Endothelial cell of umbilical vein (primary cell): ENCODE data around the gene MUCL3. TPM values are rescaled to one million over a fixed set of nuclear protein-coding genes. Genes with fewer than 3 reads are reported as not detected.

Experiments used
- BruUV-seq: library from RNA; stranded (reverse); fragments of 400-500 nt; replicated peaks from 2 replicates; lab custom pipeline; 2021; lab: Mats Ljungman, UMichigan
- CTCF ChIA-PET: fragments of 300-600, 350-600 bp; sonication (Branson Sonifier 250); formaldehyde crosslinking; loops from one replicate; lab custom pipeline; 2021; ENCODE audit warnings: antibody characterized with exemption, inconsistent platforms; lab: Charles Lee
- POLR2A ChIA-PET: fragments of 300-600, 350-600 bp; sonication (Branson Sonifier 250); formaldehyde crosslinking; loops from one replicate; lab custom pipeline; 2021; ENCODE audit warnings: antibody characterized with exemption, inconsistent platforms; lab: Charles Lee
- DNase-seq: peaks from one replicate; pipeline ENCODE4 v3.0.0-alpha.2; 2011; ENCODE audit warnings: low read depth, low spot score
- FAIRE-seq: peaks from 2 replicates; lab custom pipeline; 2011; peaks lifted over from hg19 to GRCh38; lab: Jason Lieb, UNC
- H2AFZ ChIP-seq: 2 replicates; pipeline ENCODE4 v1.6.0; 2012; ENCODE audit warnings: low read depth, low read length, control low read depth, inconsistent platforms
- H3K27ac ChIP-seq: 2 replicates; pipeline ENCODE4 v1.5.1; 2011; ENCODE audit warnings: low read depth, mild to moderate bottlenecking, control low read depth, low read length, moderate library complexity; ENCODE audit not compliant: insufficient read depth
- H3K27me3 ChIP-seq, 2 experiments: 2 replicates each; pipeline versions ENCODE4 v1.6.0 to v1.6.1; 2011; ENCODE audit warnings: low read length in 2 of 2, mixed read lengths in 1 of 2; ENCODE audit not compliant: control insufficient read depth in 2 of 2, insufficient read depth in 2 of 2
- H3K36me3 ChIP-seq, 2 experiments: 2 replicates in 1 of 2; 3 replicates in 1 of 2; pipeline ENCODE4 v1.5.1; 2011; ENCODE audit warnings: low read length in 2 of 2, mild to moderate bottlenecking in 1 of 2, moderate library complexity in 1 of 2; ENCODE audit not compliant: control insufficient read depth in 2 of 2, insufficient read depth in 2 of 2; ENCODE audit errors: extremely low read depth in 1 of 2
- H3K4me1 ChIP-seq: 3 replicates; pipeline ENCODE4 v1.5.1; 2011; ENCODE audit warnings: mild to moderate bottlenecking, low read length; ENCODE audit not compliant: control insufficient read depth, insufficient read depth; ENCODE audit errors: extremely low read depth
- H3K4me2 ChIP-seq: 2 replicates; pipeline ENCODE4 v1.6.1; 2011; ENCODE audit warnings: low read length, control low read depth, mixed read lengths; ENCODE audit not compliant: insufficient read depth
- H3K4me3 ChIP-seq, 3 experiments: fragments of 200-600 bp in 1 of 3; sonication (generic), shearing (Covaris generic) in 1 of 3; replicated peaks in 1 of 3; 2 replicates each; pipeline ENCODE4 v1.5.1; 2011 to 2016; ENCODE audit warnings: control low read depth in 3 of 3, low read length in 3 of 3, mild to moderate bottlenecking in 2 of 3, inconsistent platforms in 1 of 3, low read depth in 1 of 3, moderate library complexity in 1 of 3; ENCODE audit not compliant: insufficient read depth in 1 of 3
- H3K79me2 ChIP-seq: 2 replicates; pipeline ENCODE4 v1.6.0; 2012; ENCODE audit warnings: low read length, inconsistent platforms; ENCODE audit not compliant: control insufficient read depth, insufficient read depth
- H3K9ac ChIP-seq: replicated peaks from 2 replicates; pipeline ENCODE3; 2011; ENCODE audit warnings: low read length, control low read depth; ENCODE audit not compliant: insufficient read depth; ENCODE audit errors: extremely low read depth
- H3K9me1 ChIP-seq: replicated peaks from 3 replicates; pipeline ENCODE4 v1.6.0; 2011; ENCODE audit warnings: mild to moderate bottlenecking, low read length; ENCODE audit not compliant: control insufficient read depth, insufficient read depth; ENCODE audit errors: extremely low read depth
- H3K9me3 ChIP-seq: replicated peaks from 2 replicates; pipeline ENCODE4 v1.5.1; 2012; ENCODE audit warnings: low read length, inconsistent platforms; ENCODE audit not compliant: control insufficient read depth, insufficient read depth
- H4K20me1 ChIP-seq: replicated peaks from 2 replicates; pipeline ENCODE3; 2011; ENCODE audit warnings: mild to moderate bottlenecking, low read length; ENCODE audit not compliant: control insufficient read depth, insufficient read depth; ENCODE audit errors: extremely low read depth
- EZH2 ChIP-seq: IDR thresholded peaks from 2 replicates; pipeline ENCODE4 v1.6.1; 2012; ENCODE audit warnings: borderline replicate concordance, low read depth, mild to moderate bottlenecking, moderate library complexity, low read length, inconsistent platforms; ENCODE audit not compliant: severe bottlenecking
- FOS ChIP-seq: IDR thresholded peaks from 2 replicates; pipeline ENCODE4 v1.6.1; 2011; ENCODE audit warnings: mild to moderate bottlenecking, low read length, moderate library complexity, borderline replicate concordance; ENCODE audit not compliant: insufficient read depth
- GATA2 ChIP-seq: IDR thresholded peaks from 2 replicates; pipeline ENCODE4 v1.7.0; 2011; ENCODE audit warnings: low read depth, mild to moderate bottlenecking, moderate library complexity, mixed read lengths, low read length; ENCODE audit not compliant: insufficient read length, insufficient read depth
- JUN ChIP-seq: IDR thresholded peaks from 2 replicates; pipeline ENCODE4 v1.6.1; 2011; ENCODE audit warnings: borderline replicate concordance, low read depth; ENCODE audit not compliant: insufficient read length, insufficient read depth
- MAX ChIP-seq: IDR thresholded peaks from 2 replicates; pipeline ENCODE4 v1.6.1; 2011; ENCODE audit not compliant: insufficient read depth, insufficient read length
- MYC ChIP-seq: IDR thresholded peaks from one replicate; pipeline ENCODE4 v1.6.1; 2011; ENCODE audit warnings: mild to moderate bottlenecking, low read depth, low read length
- POLR2A ChIP-seq: IDR thresholded peaks from 2 replicates; pipeline ENCODE4 v1.6.1; 2012; ENCODE audit warnings: low read depth, mild to moderate bottlenecking, control low read depth, low read length
- POLR2AphosphoS5 ChIP-seq: IDR thresholded peaks from 2 replicates; pipeline ENCODE4 v1.6.1; 2012; ENCODE audit warnings: low read depth, mild to moderate bottlenecking, control low read depth, low read length, moderate library complexity; ENCODE audit not compliant: insufficient read depth
- dilution Hi-C: fragments of 300-500 bp; cut with MboI; formaldehyde crosslinking; loops from one replicate; pipeline ENCODE4 v1.15.0; 2019; ENCODE audit warnings: low sequenced_read_pairs; ENCODE audit not compliant: extremely low pct_ligation_motif_present
- intact Hi-C: fragments of 100-400 bp; cut with micrococcal nuclease; formaldehyde crosslinking; loops from one replicate; pipeline ENCODE4 v1.10.0; 2022
- polyA plus RNA-seq, 4 experiments: library from polyadenylated mRNA; depleted of rRNA in 3 of 4; stranded (reverse) in 3 of 4; unstranded in 1 of 4; fragments of >200 nt; gene quantifications; 2 replicates each; pipeline versions ENCODE4 v1.2.1 to v1.2.3, GENCODE V29; 2011 to 2012; ENCODE audit warnings: missing spikeins in 1 of 4
- total RNA-seq: library from RNA; stranded (reverse); gene quantifications from 2 replicates; pipeline ENCODE4 v1.2.3, GENCODE V29; 2021
- TF ChIP-seq, protein P1 (sequence below), 2 donors: IDR thresholded peaks; 1 replicate in 1 of 2; 2 replicates in 1 of 2; pipeline ENCODE4 v1.5.1; 2011; ENCODE audit warnings: low read length in 2 of 2, mild to moderate bottlenecking in 2 of 2, moderate library complexity in 2 of 2, control low read depth in 1 of 2, inconsistent platforms in 1 of 2, low read depth in 1 of 2; ENCODE audit not compliant: insufficient read depth in 1 of 2; ENCODE audit errors: extremely low read depth in 1 of 2

MUCL3 gene
- total and polyA plus RNA-seq, 2 donors (not counting 3 experiments of a cell fraction or from before 2014, with no cell fraction given) = not detected

DNA sequence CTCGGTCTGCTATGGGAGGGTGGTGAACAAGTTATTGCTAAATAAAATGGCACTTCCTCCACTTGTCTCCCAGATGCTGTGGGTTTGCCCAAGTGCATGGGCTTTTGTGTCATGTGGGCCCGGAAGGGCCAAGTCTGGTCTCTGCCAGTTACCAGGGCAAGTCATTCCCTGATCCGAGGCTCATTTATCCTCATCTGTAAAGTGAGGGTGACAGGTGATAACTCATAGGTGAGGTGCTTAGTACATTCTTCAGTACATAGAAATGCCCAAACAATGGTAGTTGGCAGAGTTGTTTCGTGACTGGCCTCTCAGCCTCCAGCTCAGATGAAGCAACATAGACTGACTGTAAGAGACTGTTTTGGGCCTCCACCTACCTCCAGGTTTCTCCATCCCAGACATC is 2.0 kb upstream of the MUCL3 start:
- H3K27ac ChIP-seq = no peak overlapping the region
- no peaks in the 10 kb centered on the region for H3K36me3 ChIP-seq
- BruUV-seq = no TSS peak
- H3K9ac ChIP-seq = no peak overlapping the region
- no peak overlapping the region for H2AFZ ChIP-seq
- no peaks in the 10 kb centered on the region for H3K79me2 ChIP-seq
- dilution Hi-C loops = no loop called here
- H3K4me1 ChIP-seq = no peaks in the 10 kb centered on the region
- intact Hi-C loops = no loop called here
- H3K9me3 ChIP-seq = no peaks in the 10 kb centered on the region
- DNase-seq = no peak
- no peak for FAIRE-seq
- no peaks in the 10 kb centered on the region for H3K9me1 ChIP-seq
- CTCF ChIA-PET = interaction anchor here (1.1 to 1.5 kb wide), 2 partner anchors 23 to 117 kb away, joined by 3 to 4 read pairs; no protein-coding TSS in a partner anchor
- H4K20me1 ChIP-seq = no peaks in the 10 kb centered on the region
- peaks cover 0 to 9% of the 10 kb centered on the region in 2 experiments for H3K27me3 ChIP-seq
- POLR2A ChIA-PET = no interaction called here
- H3K4me3 ChIP-seq = no peak overlapping the region
- H3K4me2 ChIP-seq = no peak overlapping the region
- TF ChIP-seq POLR2A = no peak
- no peak for TF ChIP-seq MAX
- no peak for TF ChIP-seq JUN
- no peak for TF ChIP-seq POLR2AphosphoS5
- no peak for TF ChIP-seq FOS
- TF ChIP-seq MYC = no peak
- TF ChIP-seq EZH2 = no peak
- TF ChIP-seq GATA2 = no peak
- TF ChIP-seq, protein P1, sequence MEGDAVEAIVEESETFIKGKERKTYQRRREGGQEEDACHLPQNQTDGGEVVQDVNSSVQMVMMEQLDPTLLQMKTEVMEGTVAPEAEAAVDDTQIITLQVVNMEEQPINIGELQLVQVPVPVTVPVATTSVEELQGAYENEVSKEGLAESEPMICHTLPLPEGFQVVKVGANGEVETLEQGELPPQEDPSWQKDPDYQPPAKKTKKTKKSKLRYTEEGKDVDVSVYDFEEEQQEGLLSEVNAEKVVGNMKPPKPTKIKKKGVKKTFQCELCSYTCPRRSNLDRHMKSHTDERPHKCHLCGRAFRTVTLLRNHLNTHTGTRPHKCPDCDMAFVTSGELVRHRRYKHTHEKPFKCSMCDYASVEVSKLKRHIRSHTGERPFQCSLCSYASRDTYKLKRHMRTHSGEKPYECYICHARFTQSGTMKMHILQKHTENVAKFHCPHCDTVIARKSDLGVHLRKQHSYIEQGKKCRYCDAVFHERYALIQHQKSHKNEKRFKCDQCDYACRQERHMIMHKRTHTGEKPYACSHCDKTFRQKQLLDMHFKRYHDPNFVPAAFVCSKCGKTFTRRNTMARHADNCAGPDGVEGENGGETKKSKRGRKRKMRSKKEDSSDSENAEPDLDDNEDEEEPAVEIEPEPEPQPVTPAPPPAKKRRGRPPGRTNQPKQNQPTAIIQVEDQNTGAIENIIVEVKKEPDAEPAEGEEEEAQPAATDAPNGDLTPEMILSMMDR (IDR thresholded peaks at IDR 0.05; ENCODE audit: extremely low read depth in 1 of 2, insufficient read depth in 1 of 2, low read depth in 1 of 2, low read length in 2 of 2) = no peak
